RWPE1 (cell line): ENCODE data around the gene TUBA1B.
"Not testable (repeated sequence)": the region's sequence is repeated elsewhere in the genome, so short reads cannot be mapped to it uniquely, and the experiment has no call there.

Experiments
- CTCF ChIA-PET: fragments of 350-600 bp; sonication (Branson Sonifier 250); formaldehyde crosslinking; extraction: SDS; loops from one replicate; lab custom pipeline; 2021; lab: Yijun Ruan, JAX
- POLR2A ChIA-PET: fragments of 400-600 bp; formaldehyde crosslinking; extraction: SDS; loops from one replicate; lab custom pipeline; 2020; ENCODE audit warnings: antibody characterized with exemption; ENCODE audit not compliant: low non-redundant PET; lab: Yijun Ruan, JAX
- DNase-seq: peaks from one replicate; pipeline ENCODE4 v3.0.0; 2012; ENCODE audit warnings: low spot score
- H3K27ac ChIP-seq: fragments of 450-650 bp; 2 replicates; pipeline ENCODE4 v1.5.1; 2017
- TF ChIP-seq, protein P1 (sequence below): fragments of 450-650 bp; conservative IDR thresholded peaks from 2 replicates; pipeline ENCODE4 v1.5.1; 2017; ENCODE audit warnings: low read depth, mild to moderate bottlenecking

The TUBA1B gene

DNA sequence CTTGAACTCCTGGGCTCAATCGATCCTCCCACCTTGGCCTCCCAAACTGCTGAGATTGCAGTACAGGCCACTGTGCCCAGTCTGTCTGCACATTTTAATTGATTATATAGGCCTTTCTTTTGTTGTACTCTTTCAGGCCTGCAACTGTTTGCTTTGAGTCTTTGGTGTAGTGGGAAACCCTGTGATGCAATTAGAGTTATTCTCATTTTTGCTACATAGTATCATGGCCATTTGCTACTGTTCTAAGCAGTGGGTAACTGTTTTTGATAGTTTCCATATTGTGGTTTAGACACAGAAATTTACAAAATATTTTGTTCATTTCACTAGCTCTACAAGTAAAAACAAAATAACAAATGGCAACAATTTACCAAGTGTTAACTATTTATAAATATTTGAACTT, 6.3 kb upstream of the TUBA1B start:
- ChIA-PET CTCF (no interaction called here), POLR2A (no interaction called here)
- TF ChIP-seq, protein P1, sequence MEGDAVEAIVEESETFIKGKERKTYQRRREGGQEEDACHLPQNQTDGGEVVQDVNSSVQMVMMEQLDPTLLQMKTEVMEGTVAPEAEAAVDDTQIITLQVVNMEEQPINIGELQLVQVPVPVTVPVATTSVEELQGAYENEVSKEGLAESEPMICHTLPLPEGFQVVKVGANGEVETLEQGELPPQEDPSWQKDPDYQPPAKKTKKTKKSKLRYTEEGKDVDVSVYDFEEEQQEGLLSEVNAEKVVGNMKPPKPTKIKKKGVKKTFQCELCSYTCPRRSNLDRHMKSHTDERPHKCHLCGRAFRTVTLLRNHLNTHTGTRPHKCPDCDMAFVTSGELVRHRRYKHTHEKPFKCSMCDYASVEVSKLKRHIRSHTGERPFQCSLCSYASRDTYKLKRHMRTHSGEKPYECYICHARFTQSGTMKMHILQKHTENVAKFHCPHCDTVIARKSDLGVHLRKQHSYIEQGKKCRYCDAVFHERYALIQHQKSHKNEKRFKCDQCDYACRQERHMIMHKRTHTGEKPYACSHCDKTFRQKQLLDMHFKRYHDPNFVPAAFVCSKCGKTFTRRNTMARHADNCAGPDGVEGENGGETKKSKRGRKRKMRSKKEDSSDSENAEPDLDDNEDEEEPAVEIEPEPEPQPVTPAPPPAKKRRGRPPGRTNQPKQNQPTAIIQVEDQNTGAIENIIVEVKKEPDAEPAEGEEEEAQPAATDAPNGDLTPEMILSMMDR, result no peak
- DNase-seq, result no peak
- H3K27ac ChIP-seq, result no peak overlapping the region

DNA sequence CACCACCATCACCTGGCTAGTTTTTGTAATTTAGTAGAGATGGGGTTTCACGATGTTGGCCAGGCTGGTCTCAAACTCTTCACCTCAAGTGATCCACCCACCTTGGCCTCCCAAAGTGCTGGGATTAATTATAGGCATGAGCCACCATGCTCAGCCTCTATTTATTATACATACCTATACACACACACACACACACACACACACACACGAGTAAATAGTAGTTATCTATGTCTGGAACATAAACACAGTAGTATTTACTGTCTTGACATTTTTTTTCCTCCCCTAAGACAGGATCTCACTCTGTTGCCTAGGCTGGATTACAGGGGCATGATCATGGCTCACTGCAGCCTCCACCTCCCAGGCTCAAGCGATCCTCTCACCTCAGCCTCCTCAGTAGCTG, 5.8 kb upstream of the TUBA1B start:
- POLR2A ChIA-PET, H3K27ac ChIP-seq, CTCF ChIA-PET, DNase-seq: not testable (repeated sequence)

DNA sequence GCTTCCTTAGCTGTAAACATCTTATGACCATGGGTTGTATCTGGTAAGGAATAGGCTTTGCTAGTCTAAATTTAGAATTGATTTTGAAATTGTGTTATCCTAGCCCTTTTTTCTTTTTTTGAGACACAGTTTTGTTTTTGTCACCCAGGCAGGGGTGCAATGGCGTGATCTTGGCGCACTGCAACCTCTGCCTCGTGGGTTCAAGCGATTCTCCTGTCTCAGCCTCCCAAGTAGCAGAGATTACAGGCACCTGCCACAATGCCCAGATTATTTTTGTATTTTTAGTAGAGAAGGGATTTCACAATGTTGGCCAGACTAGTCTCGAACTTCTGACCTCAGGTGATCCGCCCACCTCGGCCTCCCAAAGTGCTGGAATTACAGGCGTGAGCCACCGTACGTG, 2.4 kb upstream of the TUBA1B start:
- ChIA-PET CTCF (interaction anchor here (0.5 kb wide), 1 partner anchor 922 kb away, joined by 3 read pairs; no protein-coding TSS in a partner anchor), POLR2A (no interaction called here)
- no peak for DNase-seq
- TF ChIP-seq, protein P1, result no peak
- no peak overlapping the region for H3K27ac ChIP-seq

DNA sequence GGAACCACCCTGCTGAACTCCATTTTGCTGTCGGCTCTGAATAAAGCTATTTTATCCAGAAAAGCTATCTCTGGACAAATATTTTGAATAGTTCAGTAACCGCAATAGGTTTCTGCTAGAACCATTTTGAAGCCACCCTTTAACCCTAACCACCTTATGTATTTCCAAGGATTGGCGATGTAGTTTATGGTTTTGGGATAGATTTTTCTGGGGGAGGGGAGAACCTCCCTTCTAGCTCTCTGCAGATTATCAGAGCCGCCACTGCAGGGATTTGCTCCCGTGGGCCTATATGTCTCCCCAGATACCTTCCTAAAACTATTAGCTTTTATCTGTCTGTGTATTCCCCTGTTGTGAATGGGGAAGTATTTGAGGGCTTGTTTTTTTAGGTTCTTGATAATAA, 1.8 kb upstream of the TUBA1B start:
- no peak overlapping the region for H3K27ac ChIP-seq
- ChIA-PET POLR2A (no interaction called here), CTCF (no interaction called here)
- TF ChIP-seq, protein P1, result no peak
- no peak for DNase-seq

DNA sequence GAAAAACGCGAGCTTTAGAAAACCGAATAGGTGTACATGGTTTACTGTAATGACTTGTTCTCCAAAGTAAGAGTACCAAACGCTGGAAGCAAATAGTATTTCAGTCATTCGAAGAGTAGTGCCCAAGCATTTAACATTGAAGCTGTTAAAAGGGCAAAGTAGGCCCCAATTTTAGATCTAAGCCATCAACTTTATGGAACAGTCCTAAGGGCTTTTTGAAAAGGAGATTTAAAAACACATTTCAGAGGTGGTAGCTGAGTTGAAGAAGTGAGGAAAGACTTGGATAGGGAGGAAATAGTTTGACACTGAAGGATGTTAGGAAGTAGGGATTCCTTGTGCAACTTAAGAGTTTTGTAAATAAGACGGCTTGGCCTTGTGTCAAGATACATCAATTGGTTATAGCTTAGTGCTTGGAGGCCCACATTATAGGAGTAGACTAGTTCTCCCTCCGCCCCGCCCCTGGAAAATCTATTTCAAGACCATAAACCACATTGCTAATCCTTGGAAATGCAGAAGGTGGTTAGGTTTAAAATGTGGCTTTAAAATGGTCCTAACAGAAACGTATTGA, 783 bp upstream of the TUBA1B start:
- peak; percentile 23 for DNase-seq
- peak overlapping the region; percentile 99 for H3K27ac ChIP-seq
- TF ChIP-seq, protein P1, result no peak
- POLR2A ChIA-PET, result interaction anchor here (0.7 to 0.8 kb wide), 2 partner anchors 103 to 132 kb away, joined by 3 to 4 read pairs; no protein-coding TSS in a partner anchor
- CTCF ChIA-PET, result interaction anchor here (0.7 to 1.0 kb wide), 4 partner anchors 11 to 123 kb away, joined by 3 to 7 read pairs (median 3); no protein-coding TSS in a partner anchor

DNA sequence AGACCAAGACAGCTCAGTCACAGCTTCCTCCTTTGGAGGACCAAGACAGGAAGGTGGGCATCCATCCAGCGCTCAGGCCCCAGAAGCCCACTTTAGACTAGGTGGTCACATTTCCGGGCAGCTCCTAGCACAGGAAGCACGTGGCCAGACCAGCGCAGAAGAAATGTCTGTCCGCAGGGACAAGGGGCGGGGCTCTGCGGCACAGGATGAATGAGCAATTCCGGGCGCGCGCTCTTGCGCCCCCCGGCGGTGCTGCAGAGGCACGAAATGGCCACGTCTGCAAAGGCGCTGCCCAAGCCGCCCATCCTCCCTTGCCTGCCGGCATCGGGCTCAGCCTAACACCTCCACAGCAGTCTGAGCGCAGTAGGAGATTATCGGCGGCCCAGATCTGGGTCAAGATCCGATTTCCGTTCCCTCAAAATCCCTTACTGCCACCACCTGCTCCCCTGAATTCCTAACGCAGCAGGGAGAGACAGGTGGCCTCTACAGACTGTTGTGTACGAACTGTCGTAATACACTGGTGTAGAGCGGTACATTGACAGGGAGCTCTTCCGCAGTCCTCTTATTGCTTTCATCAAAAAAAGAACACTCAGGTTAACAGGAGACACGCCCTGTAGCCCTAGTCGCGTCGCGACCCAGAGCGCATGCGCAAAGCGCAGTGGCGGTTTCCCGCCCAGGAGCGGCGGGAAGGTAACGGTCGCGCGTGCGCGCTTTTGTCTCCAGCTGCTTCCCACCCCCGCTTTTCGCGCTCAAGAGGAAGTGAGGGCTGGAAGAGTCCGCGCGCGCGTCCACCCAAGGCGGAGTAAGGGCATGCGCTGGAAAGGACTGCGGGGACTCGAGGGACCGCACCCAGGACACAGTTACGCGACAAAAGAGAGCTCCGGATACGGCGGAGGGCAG, 794 bp downstream of the TUBA1B start:
- ChIA-PET CTCF (interaction anchor here (0.6 to 1.8 kb wide), 19 partner anchors 9 to 1878 kb away, joined by 3 to 21 read pairs (median 3); partner anchors contain the start of gene DHH), POLR2A (interaction anchor here (0.7 to 1.5 kb wide), 7 partner anchors 42 to 163 kb away, joined by 3 to 5 read pairs (median 3); partner anchors contain the start of gene RHEBL1)
- DNase-seq, result peak; percentile 90
- TF ChIP-seq, protein P1, result peak; percentile 94
- peak overlapping the region; percentile 99 for H3K27ac ChIP-seq
